Left cardiac atrium (tissue), 4 donors: Measurements from ENCODE around the gene OR2G6. TPM values are rescaled to one million over a fixed set of nuclear protein-coding genes. Genes with fewer than 3 reads are reported as not detected.
A peak's percentile ranks its signal among the peaks of the same experiment; 100 is the strongest.
"Not testable (repeated sequence)": the region's sequence is repeated elsewhere in the genome, so short reads cannot be mapped to it uniquely, and the experiment has no call there.

Source experiments
- ATAC-seq, 2 donors: fragments of 200-7000 bp; cut with Tn5 transposase; one replicate each; pipeline ENCODE4 v1.9.1; 2020; ENCODE audit warnings: mild to moderate bottlenecking in 2 of 2, moderate library complexity in 2 of 2
- DNase-seq: peaks from one replicate; pipeline ENCODE4 v3.0.0-alpha.2; 2020
- intact Hi-C, 2 donors: fragments of 100-400 bp; cut with DNase I; formaldehyde crosslinking; loops; one replicate each; pipeline versions ENCODE4 v1.14.1 to v1.15.1; 2022 to 2023
- long read RNA-seq: library from polyadenylated mRNA; unstranded; transcript quantifications from one replicate; pipeline ENCODE4 v2.0.0, GENCODE V29; 2021
- total RNA-seq, 2 donors: library from RNA; stranded (reverse); fragmentation: NEBNext Ultra II Directional; extraction: Animal tissue kit (Norgen Biotek cat#: 25700); gene quantifications; one replicate each; pipeline ENCODE4 v1.2.1, GENCODE V29; 2021
- donor health status: DM: no; HTN: yes; CAD: no.
- donor health status: DM: no; HTN: yes; CAD: no; lungs with severe emphysema.
- donor health status: DM: yes; HTN: yes; CAD: no.
- donor health status: Dilated cardiomyopathy.

The OR2G6 gene
- under 1 TPM in 1 of 2 donors, not detected in 1; 0.03 TPM for total RNA-seq
- long read RNA-seq: 0 reads

DNA sequence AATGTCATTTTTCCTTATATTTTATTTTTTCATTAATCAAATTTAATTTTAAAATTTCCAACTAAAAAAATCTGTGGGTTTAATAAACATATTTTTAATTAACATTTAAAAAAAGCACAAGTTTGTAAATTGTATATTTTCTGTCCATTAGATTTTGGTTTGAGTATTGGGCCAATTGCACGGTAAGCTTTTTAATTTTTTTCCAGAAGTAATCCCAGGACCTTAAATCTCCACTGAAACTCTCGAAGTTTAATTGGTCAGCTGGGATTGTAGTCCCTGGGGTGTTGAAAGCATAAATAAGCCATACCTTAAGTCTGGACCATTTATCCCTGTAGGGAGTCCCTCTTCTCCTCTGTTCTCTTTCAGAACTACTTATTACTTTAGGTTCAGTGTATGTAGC is at the start of gene OR2G6:
TSS of gene OR2G6 (plus strand) at position 301 of the 400 bp plus-strand sequence. CDS start 13,574 bp downstream, outside the sequence.
- intact Hi-C loops, DNase-seq, ATAC-seq: not testable (repeated sequence)

DNA sequence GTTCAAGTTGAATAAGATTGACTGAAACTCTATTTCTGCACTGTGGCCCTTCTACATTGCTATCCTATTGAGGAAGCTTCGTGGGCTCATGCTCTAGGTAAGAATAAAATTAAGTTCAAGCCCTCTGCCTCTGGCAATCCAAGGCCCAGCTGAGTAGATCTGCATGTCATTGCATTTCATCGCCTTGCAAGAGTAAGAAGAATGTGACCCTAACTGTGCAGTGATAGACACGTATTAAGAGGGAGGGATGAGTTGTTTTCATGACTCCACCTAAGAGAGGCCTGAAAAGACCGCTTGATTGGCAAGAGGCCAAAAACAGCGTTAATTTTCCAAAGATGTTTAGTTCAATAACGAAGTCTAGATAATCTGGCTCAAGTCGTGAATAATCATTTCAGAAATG is 48.8 kb upstream of the OR2G6 start:
- DNase-seq, intact Hi-C loops: not testable (repeated sequence)
- peak in 1 of 2 donors; percentile 15 for ATAC-seq

DNA sequence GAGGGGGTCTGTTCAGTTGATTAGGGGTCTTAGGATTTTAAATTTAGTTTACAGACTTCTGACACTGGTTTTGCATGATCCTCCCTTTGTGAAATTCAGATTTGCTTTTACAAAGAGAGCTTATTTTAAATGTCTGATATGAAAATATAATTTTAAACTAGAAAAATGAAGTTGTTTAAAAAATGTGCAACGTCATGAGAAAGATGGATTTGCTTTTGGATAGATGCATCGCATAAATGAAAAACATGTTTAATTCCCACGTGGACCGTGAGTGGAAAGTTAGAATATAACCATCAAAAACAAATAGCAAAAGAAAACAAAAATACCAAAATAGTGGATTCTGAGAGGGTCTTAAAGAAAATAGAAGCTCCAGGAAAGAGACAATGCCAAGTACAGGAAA is 36.7 kb upstream of the OR2G6 start:
- no peak for DNase-seq
- ATAC-seq: no peak
- intact Hi-C loops: no loop called here

DNA sequence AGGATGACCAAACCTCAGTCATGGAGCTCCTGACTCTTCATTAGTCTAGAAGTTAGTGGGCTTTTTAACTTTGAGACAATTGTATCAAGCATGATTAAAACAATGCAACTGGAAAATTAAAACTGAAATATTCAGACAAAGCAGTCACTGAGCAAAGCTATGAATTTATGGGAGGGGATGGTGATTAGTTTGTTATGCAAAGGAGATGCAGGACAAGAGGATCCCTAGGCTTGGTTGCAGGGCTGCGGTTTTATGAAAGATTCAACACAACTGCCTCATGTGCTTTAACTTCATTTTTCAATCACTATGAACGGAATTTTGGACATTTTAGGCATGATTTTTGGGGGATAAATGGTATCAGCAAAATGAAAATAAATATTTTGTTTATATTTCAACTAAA is 35.8 kb upstream of the OR2G6 start:
- ATAC-seq, DNase-seq, intact Hi-C loops: not testable (repeated sequence)

DNA sequence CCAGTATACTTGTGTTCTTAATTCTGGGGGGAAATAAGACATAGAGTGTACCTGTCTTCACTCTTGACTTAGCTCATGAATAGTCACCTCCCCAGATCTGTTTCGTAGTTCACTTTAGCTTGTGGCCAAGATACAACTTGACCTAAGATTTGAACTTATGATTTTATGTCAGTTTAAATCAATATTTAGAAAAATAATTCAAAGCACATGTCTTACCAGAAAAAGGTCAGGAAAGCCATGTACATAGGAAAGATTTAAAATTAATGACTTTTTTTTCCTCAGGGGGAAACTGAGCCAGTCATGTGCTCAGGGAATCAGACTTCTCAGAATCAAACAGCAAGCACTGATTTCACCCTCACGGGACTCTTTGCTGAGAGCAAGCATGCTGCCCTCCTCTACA is 34.8 kb upstream of the OR2G6 start, which contains the start of gene OR2T3:
TSS of gene OR2T3 (plus strand) at position 301 of the 400 bp plus-strand sequence. CDS start at position 301, 0 bp downstream.
- DNase-seq, intact Hi-C loops, ATAC-seq: not testable (repeated sequence)

DNA sequence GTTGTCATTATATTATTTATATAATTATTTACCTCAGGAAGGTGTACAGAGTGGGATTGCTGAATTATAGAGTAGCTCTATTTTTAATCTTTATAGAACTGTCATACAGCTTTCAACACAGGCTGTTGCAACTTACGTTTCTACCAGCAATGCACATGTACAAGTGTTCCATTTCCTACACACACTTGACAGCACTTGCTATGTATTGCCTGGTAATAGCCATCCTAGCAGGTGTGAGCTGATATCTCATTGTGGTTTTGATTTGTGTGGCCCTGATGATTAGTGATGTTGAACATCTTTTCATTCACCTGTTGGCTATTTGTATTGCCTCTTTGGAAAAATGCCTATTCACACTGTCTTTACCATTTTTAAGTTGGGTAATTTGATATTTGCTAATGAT is 32.2 kb upstream of the OR2G6 start:
- DNase-seq, intact Hi-C loops: not testable (repeated sequence)

DNA sequence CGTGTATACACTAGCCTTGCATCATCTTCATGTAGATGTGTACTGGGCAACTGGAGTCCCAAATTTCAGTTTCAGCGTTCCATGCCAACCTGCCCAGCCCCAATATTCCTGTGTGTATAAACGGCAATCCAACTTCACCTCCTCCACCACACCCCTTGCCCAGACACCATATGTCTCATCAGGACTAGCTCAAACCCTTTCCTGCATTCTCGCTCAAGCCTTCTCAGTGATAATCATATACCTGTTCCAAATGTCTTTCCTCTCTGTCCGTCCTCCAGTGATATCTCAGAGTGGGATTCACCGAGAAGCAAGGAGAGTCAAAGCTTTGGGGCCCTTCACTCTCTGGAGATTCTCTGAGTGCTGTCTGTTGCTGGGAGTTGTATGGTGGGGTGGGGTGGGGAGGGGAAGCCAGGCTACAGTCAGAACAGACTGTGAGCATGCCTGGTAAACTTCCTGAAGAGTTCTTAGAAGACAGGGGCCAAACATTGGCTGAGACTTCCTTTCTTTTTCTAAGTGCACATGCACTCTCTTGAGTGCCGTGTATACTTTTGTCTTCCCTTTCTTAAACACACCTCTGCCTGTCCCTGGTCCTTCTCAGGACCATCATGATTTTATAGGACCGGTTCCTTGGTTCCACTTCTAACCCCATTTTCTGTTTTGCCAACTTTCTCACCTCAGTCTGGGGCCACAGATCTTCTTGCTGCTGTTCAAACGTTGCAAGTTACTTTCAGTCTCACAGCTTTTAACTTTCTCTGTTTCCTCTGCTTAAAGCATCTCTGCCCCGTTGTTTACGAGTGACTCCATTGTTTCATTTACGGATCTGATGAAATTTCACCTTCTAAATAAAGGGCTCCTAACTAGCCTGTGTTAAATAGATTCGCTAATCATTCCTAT is 25.9 kb upstream of the OR2G6 start:
- intact Hi-C loops, ATAC-seq, DNase-seq: not testable (repeated sequence)

More for the DNA sequence above, 32.2 kb upstream of the OR2G6 start:
- not testable (repeated sequence) for ATAC-seq

DNA sequence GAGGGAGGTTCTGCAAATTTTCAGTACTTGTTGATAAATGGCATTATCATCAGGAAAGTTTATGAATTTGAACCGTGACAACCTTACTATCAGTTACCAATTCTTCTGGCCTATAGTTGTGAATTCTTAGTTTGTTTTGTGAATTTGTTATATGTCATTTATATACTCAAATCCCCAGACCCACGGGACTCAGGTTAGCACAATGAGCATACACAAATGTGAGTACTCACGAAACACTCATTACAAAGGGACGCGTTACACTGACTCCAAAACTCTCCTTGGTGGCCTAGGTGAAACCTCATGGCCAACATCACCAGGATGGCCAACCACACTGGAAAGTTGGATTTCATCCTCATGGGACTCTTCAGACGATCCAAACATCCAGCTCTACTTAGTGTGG is 19.6 kb upstream of the OR2G6 start, which contains the start of gene OR2T5:
TSS of gene OR2T5 (plus strand) at position 301 of the 400 bp plus-strand sequence. CDS start at position 301, 0 bp downstream.
- ATAC-seq, intact Hi-C loops, DNase-seq: not testable (repeated sequence)

DNA sequence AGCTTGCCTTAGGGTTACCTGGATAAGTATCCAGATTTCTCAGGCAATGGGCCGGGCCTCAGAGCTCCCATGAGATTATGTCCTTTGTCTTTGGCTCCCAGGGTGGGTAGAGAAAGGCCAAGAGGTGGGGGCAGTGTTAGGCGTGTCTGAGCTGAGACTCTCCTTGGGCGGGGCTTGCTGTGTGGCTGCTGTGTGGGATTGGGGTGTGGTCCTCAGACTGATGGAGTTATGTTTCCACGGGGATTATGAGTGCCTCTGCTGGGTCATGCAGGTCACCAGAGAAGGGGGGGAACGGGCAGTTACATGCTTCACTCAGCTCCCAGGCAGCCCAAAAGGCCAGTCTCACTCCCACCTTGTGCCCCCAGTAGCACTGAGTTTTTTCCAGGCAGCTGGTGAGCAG is 11.2 kb upstream of the OR2G6 start:
- ATAC-seq, DNase-seq, intact Hi-C loops: not testable (repeated sequence)

DNA sequence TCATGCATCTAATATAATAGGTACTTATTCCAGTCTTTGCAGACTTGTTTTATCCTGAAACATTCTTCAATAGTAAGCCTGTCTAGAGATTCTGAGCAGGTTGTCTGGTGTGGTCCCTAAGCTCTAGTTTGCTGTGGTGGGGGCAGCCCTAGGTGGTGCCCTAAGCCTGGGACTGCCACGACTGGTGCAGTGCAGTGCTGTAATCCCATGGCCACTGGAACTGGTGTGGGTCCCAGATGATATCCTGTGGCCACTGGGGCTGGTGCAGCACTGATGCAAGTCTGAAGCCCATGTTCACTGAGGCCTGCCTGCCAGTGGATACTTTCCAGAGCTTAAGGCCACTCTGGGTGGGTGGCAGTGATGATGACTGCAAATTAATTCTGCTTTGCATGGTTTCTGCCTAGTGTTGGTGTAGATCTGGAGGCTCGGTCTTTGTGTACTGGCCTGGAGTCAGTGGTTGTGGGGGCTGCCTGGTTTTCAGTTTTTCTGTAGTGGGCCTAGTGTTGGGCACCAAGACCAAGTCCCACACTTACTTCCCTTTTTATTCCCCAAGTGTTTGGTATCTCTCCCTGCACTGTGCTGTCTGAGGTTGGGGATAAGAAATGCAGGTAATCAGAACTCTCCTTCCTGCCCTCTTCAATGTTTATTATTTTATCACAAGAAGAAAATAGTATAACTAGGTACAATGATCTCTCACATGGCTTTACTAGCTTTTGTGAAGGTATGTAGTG is 7.4 kb upstream of the OR2G6 start:
- intact Hi-C loops, DNase-seq, ATAC-seq: not testable (repeated sequence)

DNA sequence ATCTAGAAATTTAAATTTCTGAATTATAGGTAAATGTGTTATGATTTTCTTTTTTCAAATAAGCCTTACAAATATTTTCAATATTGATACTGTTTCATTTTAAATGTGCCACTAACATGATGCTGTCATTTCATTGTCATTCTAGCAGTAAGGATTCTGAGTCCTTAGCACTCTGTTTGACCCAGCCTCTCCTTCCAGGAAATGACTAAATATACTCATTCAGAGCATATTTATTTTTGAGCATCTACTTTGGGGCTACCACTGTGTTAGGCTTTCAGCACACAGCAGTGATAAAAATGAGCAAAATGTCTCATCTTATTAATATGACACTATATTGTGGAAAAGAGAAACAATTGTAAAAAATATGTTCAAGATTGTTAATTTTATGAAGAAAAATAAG is 2.3 kb downstream of the OR2G6 start:
- intact Hi-C loops, ATAC-seq, DNase-seq: not testable (repeated sequence)

DNA sequence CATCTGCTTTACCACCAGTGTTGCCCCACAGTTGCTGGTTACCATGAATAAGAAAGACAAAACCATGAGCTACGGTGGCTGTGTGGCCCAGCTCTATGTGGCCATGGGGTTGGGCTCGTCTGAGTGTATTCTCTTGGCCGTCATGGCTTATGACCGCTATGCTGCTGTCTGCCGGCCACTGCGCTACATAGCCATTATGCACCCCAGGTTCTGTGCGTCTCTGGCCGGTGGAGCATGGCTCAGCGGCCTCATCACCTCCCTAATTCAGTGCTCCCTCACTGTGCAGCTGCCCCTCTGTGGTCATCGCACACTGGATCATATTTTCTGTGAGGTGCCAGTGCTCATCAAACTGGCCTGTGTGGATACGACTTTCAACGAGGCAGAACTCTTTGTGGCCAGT is 14.0 kb downstream of the OR2G6 start:
- ATAC-seq (no peak), DNase-seq (peak; percentile 8)
- intact Hi-C loops: no loop called here

DNA sequence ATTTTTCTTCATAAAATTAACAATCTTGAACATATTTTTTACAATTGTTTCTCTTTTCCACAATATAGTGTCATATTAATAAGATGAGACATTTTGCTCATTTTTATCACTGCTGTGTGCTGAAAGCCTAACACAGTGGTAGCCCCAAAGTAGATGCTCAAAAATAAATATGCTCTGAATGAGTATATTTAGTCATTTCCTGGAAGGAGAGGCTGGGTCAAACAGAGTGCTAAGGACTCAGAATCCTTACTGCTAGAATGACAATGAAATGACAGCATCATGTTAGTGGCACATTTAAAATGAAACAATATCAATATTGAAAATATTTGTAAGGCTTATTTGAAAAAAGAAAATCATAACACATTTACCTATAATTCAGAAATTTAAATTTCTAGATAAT is 29.6 kb downstream of the OR2G6 start:
- ATAC-seq, intact Hi-C loops, DNase-seq: not testable (repeated sequence)

DNA sequence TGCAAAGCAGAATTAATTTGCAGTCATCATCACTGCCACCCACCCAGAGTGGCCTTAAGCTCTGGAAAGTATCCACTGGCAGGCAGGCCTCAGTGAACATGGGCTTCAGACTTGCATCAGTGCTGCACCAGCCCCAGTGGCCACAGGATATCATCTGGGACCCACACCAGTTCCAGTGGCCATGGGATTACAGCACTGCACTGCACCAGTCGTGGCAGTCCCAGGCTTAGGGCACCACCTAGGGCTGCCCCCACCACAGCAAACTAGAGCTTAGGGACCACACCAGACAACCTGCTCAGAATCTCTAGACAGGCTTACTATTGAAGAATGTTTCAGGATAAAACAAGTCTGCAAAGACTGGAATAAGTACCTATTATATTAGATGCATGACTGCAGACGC is 39.5 kb downstream of the OR2G6 start:
- intact Hi-C loops, ATAC-seq, DNase-seq: not testable (repeated sequence)

DNA sequence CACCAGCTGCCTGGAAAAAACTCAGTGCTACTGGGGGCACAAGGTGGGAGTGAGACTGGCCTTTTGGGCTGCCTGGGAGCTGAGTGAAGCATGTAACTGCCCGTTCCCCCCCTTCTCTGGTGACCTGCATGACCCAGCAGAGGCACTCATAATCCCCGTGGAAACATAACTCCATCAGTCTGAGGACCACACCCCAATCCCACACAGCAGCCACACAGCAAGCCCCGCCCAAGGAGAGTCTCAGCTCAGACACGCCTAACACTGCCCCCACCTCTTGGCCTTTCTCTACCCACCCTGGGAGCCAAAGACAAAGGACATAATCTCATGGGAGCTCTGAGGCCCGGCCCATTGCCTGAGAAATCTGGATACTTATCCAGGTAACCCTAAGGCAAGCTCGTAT is 43.2 kb downstream of the OR2G6 start:
- ATAC-seq, DNase-seq, intact Hi-C loops: not testable (repeated sequence)

DNA sequence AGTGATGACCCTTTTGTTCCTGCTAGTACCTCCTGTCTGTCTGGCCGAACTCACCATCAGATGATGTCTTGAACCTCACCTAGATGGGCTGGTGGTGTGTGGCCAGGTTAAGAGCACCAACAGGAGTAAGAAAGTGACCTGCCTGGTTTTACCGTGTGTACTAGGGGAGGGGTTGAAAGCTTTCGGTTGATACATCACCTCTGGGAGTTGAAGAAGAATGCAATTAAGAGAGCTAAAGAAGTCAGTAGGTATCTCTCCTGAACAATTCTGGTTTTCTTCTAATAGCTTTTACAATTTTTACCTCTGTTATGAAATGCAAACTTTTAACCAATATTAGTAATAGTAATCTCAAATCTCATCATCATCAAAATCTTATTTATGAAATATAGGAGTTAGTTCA is 54.8 kb downstream of the OR2G6 start, which contains the start of gene OR2T29:
TSS of gene OR2T29 (minus strand) at position 101 of the 400 bp plus-strand sequence. CDS start 3,281 bp downstream, outside the sequence.
- DNase-seq, ATAC-seq, intact Hi-C loops: not testable (repeated sequence)

DNA sequence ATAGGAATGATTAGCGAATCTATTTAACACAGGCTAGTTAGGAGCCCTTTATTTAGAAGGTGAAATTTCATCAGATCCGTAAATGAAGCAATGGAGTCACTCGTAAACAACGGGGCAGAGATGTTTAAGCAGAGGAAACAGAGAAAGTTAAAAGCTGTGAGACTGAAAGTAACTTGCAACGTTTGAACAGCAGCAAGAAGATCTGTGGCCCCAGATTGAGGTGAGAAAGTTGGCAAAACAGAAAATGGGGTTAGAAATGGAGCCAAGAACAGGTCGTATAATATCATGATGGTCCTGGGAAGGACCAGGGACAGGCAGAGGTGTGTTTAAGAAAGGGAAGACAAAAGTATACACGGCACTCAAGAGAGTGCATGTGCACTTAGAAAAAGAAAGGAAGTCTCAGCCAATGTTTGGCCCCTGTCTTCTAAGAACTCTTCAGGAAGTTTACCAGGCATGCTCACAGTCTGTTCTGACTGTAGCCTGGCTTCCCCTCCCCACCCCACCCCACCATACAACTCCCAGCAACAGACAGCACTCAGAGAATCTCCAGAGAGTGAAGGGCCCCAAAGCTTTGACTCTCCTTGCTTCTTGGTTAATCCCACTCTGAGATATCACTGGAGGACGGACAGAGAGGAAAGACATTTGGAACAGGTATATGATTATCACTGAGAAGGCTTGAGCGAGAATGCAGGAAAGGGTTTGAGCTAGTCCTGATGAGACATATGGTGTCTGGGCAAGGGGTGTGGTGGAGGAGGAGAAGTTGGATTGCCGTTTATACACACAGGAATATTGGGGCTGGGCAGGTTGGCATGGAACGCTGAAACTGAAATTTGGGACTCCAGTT is 57.9 kb downstream of the OR2G6 start:
- ATAC-seq: not testable (repeated sequence)

DNA sequence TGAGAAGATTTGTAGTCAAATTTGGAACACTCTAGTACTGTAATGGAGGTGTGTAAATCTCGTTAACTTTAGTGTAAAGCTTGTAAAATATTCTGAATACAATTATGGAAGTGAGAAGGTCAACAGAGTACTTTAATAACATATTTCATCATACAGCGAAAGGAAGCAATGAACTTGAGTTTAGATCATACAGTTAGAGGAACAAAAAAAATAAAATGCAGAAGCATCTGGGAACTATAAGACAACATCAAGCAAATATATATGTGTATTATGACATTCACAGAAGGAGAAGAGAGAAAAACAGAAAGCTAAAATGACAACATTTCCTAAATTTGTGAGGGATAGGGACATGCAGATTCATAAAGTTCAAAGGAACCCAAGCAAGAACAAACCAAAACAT is 61.2 kb downstream of the OR2G6 start:
- DNase-seq, ATAC-seq, intact Hi-C loops: not testable (repeated sequence)

More for the DNA sequence above, 57.9 kb downstream of the OR2G6 start:
- intact Hi-C loops, DNase-seq: not testable (repeated sequence)
